ENCODE measurements around the gene PTPN18. TPM values are rescaled to one million over a fixed set of nuclear protein-coding genes. Genes with fewer than 3 reads are reported as not detected.

The PTPN18 gene
- total RNA-seq, 1 experiment from 2014 or later = 16.3 TPM

- Histone ChIP-seq H2BK12ac (ENCODE audit: insufficient read length, low read depth, low read length) (no peak overlapping the region), H3T11ph (ENCODE audit: low read length) (no peak overlapping the region), H3K18ac (ENCODE audit: insufficient read length, low read depth, low read length) (no peak overlapping the region), H3K9me3 (ENCODE audit: control insufficient read depth, low read depth, low read length) (no peaks in the 10 kb centered on the region), H2BK120ac (ENCODE audit: low read depth, low read length, poor library complexity, severe bottlenecking) (no peak overlapping the region), H2AK5ac (ENCODE audit: insufficient read length, low read length) (no peak overlapping the region), H2BK15ac (ENCODE audit: low read depth, low read length) (no peak overlapping the region), H3K23ac (ENCODE audit: insufficient read length, low read depth, low read length) (no peak overlapping the region), H4K5ac (ENCODE audit: insufficient read length, low read depth, low read length) (no peak overlapping the region), H2BK20ac (ENCODE audit: low read depth, low read length, poor library complexity, severe bottlenecking) (no peak overlapping the region), H3K27me3 (ENCODE audit: insufficient read depth, low read length) (no peaks in the 10 kb centered on the region), H2BK5ac (ENCODE audit: insufficient read length, low read length) (no peak overlapping the region), H3K79me2 (ENCODE audit: insufficient read depth, low read length) (no peaks in the 10 kb centered on the region), H3K27ac (ENCODE audit: insufficient read length, low read depth, low read length) (no peak overlapping the region), H3K4me2 (ENCODE audit: insufficient read depth, insufficient read length, low read length) (no peak overlapping the region), H3K79me1 (ENCODE audit: insufficient read depth, low read depth, low read length, poor library complexity, severe bottlenecking) (no peaks in the 10 kb centered on the region), H3K23me2 (ENCODE audit: insufficient read length, low read depth, low read length, poor library complexity, severe bottlenecking) (no peaks in the 10 kb centered on the region), H4K91ac (ENCODE audit: insufficient read length, low read depth, low read length) (no peak overlapping the region), H4K20me1 (ENCODE audit: control insufficient read depth, insufficient read depth, insufficient read length) (no peaks in the 10 kb centered on the region), H3K4ac (ENCODE audit: low read depth, low read length) (no peak overlapping the region), H3K9ac (ENCODE audit: extremely low read depth, insufficient read length, low read length) (no peak overlapping the region), H3K4me1 (ENCODE audit: insufficient read depth, low read length) (no peaks in the 10 kb centered on the region), H3K56ac (ENCODE audit: insufficient read length, low read depth, low read length) (no peak overlapping the region), H3K14ac (ENCODE audit: insufficient read depth, low read length) (no peak overlapping the region), H4K8ac (replicated peaks; ENCODE audit: insufficient read length, low read depth, low read length) (no peak overlapping the region), H2AFZ (ENCODE audit: low read length) (no peak overlapping the region)
- H3K9me3 Mint-ChIP-seq = peaks cover 2 to 3% of the 10 kb centered on the region in 2 experiments; a peak in 3 of 5 replicates
- H3K27me3 Mint-ChIP-seq (ENCODE audit: low read depth) = peaks cover 7% of the 10 kb centered on the region
- H3K36me3 Mint-ChIP-seq (ENCODE audit: insufficient read depth in 1 of 3, low read depth in 3 of 3) = peaks cover 0 to 7% (median 0%) of the 10 kb centered on the region in 3 experiments; a peak in 4 of 7 replicates
- peaks cover under 1 to 2% of the 10 kb centered on the region in 2 experiments; a peak in 2 of 4 replicates for H3K4me1 Mint-ChIP-seq
- no peak for TF ChIP-seq CTCF (conservative IDR thresholded peaks at IDR 0.05)
- no peak overlapping the region for H3K4me3 Mint-ChIP-seq
- DNase-seq = no peak
- no peak overlapping the region for H3K27ac Mint-ChIP-seq
Observed at GRCh38 chr2:130363479-130363878, 7.6 kb downstream of the PTPN18 start.
